Activated B cell treated with CpG ODN at 0.5 μM for 24 hours (primary cell): Measurements from ENCODE around the gene RPS26. TPM values are rescaled to one million over a fixed set of nuclear protein-coding genes. Genes with fewer than 3 reads are reported as not detected.
A peak's percentile ranks its signal among the peaks of the same experiment; 100 is the strongest.
"Not testable (repeated sequence)": the region's sequence is repeated elsewhere in the genome, so short reads cannot be mapped to it uniquely, and the experiment has no call there.

Experiments
- ATAC-seq: fragments of 200-7000 bp; cut with Tn5 transposase; one replicate; pipeline ENCODE4 v1.10.0; 2021; ENCODE audit warnings: low read depth, mild to moderate bottlenecking, moderate library complexity
- CTCF ChIA-PET: fragments of 350-600 bp; sonication (Branson Sonifier 250); formaldehyde crosslinking; loops from one replicate; lab custom pipeline; 2021; ENCODE audit warnings: antibody characterized with exemption; lab: Charles Lee
- POLR2A ChIA-PET: fragments of 350-600 bp; sonication (Branson Sonifier 250); formaldehyde crosslinking; loops from one replicate; lab custom pipeline; 2021; ENCODE audit warnings: antibody characterized with exemption; lab: Charles Lee
- DNase-seq: peaks from one replicate; pipeline ENCODE4 v3.0.0; 2022
- H3K27ac Mint-ChIP-seq: one replicate; pipeline ENCODE4 v1.8.0; 2020; ENCODE audit warnings: mixed read lengths
- H3K27me3 Mint-ChIP-seq: one replicate; pipeline ENCODE4 v1.8.0; 2021; ENCODE audit warnings: mixed read lengths
- H3K36me3 Mint-ChIP-seq: one replicate; pipeline ENCODE4 v1.8.0; 2021; ENCODE audit warnings: low read depth, mixed read lengths
- H3K4me1 Mint-ChIP-seq: one replicate; pipeline ENCODE4 v1.8.0; 2021; ENCODE audit warnings: mixed read lengths
- H3K4me3 Mint-ChIP-seq: one replicate; pipeline ENCODE4 v1.8.0; 2020; ENCODE audit warnings: mild to moderate bottlenecking, mixed read lengths
- H3K9me3 Mint-ChIP-seq: one replicate; pipeline ENCODE4 v1.8.0; 2020; ENCODE audit warnings: mixed read lengths
- intact Hi-C: fragments of 100-400 bp; cut with micrococcal nuclease; formaldehyde crosslinking; loops from one replicate; pipeline ENCODE4 v1.15.1; 2024
- total RNA-seq: library from RNA; stranded (reverse); gene quantifications from 2 replicates; pipeline ENCODE4 v1.2.3, GENCODE V29; 2022
- TF ChIP-seq, protein P1 (sequence below): fragments of 200-600 bp; IDR thresholded peaks from one replicate; pipeline ENCODE4 v1.8.0; 2022; ENCODE audit warnings: antibody characterized with exemption, mild to moderate bottlenecking

Gene RPS26
- total RNA-seq, 1 donor from 2014 or later, result 28.1 TPM

DNA sequence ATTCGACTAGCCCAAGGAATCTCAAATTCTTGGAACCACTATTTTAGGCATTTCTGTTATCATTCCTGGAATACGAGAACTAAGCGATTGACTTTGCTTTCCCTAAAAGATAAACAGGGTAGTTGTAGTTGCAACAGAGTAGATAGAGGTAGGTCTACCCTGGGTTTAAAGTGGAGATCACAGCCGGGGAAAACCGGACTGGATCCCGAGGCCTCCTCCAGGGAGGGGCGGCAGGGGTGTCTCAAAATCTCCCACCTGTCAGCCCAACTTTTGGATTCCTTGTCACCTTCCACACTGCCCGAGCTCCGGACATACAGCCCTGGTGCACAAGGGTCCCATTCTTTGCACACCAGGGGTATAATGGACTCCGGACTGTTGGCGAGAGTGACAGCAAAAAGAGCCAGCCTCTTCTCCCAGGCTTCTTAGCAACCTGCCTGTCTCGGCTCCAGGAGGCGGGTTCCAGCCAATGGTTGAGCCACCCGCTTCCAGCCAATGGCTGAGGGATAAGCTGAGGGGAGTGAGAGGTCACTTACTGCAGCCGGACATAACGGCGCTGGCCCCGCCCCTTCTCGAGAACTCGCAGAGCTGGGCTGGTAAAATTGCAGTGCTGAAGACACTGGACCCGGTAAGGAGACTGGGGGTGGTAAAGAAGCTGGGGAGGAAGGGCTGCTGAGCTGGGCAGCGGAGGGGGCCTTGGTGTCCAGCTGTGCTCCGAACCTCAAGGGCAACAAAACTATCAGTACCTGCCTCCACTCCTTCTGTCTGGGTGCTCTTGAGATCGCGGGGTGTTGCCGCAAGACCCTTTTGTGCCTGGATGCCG is 44.8 kb upstream of the RPS26 start, which contains the start of gene SUOX:
TSS of gene SUOX (plus strand) at position 562 of the 820 bp plus-strand sequence. CDS start 4,946 bp downstream, outside the sequence.
- CTCF ChIA-PET, result interaction anchor here (0.6 to 3.3 kb wide), 20 partner anchors 9 to 259 kb away, joined by 3 to 26 read pairs (median 4); partner anchors contain the start of genes PA2G4, RAB5B and SMARCC2

DNA sequence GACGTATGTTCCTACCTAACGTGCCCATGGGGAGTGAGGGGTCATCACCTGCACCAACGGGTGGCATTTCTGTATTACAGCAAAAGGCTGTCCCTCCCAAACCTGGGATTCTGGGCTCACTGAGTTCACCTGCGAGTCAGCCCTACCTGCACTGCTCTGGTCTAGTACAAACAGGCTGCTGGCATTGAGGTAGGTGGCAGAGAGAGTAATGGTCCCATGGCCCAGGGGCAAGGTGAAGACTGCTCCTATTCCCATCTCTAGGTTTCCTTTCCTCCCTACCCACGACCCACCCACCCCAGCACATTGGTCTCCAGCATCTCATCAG is 44.2 kb upstream of the RPS26 start:
- TF ChIP-seq, protein P1, sequence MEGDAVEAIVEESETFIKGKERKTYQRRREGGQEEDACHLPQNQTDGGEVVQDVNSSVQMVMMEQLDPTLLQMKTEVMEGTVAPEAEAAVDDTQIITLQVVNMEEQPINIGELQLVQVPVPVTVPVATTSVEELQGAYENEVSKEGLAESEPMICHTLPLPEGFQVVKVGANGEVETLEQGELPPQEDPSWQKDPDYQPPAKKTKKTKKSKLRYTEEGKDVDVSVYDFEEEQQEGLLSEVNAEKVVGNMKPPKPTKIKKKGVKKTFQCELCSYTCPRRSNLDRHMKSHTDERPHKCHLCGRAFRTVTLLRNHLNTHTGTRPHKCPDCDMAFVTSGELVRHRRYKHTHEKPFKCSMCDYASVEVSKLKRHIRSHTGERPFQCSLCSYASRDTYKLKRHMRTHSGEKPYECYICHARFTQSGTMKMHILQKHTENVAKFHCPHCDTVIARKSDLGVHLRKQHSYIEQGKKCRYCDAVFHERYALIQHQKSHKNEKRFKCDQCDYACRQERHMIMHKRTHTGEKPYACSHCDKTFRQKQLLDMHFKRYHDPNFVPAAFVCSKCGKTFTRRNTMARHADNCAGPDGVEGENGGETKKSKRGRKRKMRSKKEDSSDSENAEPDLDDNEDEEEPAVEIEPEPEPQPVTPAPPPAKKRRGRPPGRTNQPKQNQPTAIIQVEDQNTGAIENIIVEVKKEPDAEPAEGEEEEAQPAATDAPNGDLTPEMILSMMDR, result no peak
- no peaks in the 10 kb centered on the region for H3K9me3 Mint-ChIP-seq
- POLR2A ChIA-PET, result interaction anchor here (0.5 to 3.3 kb wide), 4 partner anchors 23 to 691 kb away, joined by 4 to 14 read pairs (median 4); partner anchors contain the start of genes DNAJC14, PTGES3 and RAB5B

More for the DNA sequence above, 44.8 kb upstream of the RPS26 start, which contains the start of gene SUOX:
- Mint-ChIP-seq H3K4me3 (peak within 1 kb of the TSS; percentile 78), H3K27me3 (no peaks in the 10 kb centered on the region), H3K36me3 (peaks cover 27% of the 10 kb centered on the region), H3K27ac (peak within 1 kb of the TSS; percentile 18), H3K9me3 (no peaks in the 10 kb centered on the region), H3K4me1 (peaks cover 21% of the 10 kb centered on the region)
- DNase-seq (no peak), ATAC-seq (peak; percentile 75)
- intact Hi-C loops, result loop anchor here (1.0 to 2.0 kb wide), 6 partner anchors 10 to 192 kb away; partner anchors contain the start of genes PA2G4, RPS26, SMARCC2 and ZC3H10
- TF ChIP-seq, protein P1, result no peak
- POLR2A ChIA-PET, result interaction anchor here (0.6 to 3.3 kb wide), 8 partner anchors 10 to 289 kb away, joined by 3 to 18 read pairs (median 8); partner anchors contain the start of genes DNAJC14, ITGA7, PA2G4 and RAB5B

DNA sequence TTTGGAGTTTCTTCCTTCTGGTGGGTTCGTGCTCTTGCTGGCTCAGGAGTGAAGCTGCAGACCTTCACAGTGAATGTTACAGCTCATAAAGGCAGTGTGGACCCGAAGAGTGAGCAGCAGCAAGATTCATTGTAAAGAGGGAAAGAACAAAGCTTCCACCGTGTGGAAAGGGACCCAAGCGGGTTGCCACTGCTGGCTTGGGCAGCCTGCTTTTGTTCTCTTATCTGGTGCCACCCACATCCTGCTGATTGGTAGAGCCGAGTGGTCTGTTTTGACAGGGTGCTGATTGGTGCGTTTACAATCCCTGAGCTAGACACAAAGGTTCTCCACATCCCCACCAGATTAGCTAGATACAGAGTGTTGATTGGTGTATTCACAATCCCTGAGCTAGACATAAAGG is 42.2 kb upstream of the RPS26 start:
- intact Hi-C loops, H3K9me3 Mint-ChIP-seq, H3K27ac Mint-ChIP-seq, ATAC-seq, POLR2A ChIA-PET, H3K27me3 Mint-ChIP-seq, DNase-seq, H3K4me3 Mint-ChIP-seq, H3K36me3 Mint-ChIP-seq: not testable (repeated sequence)
- peaks cover 21% of the 10 kb centered on the region for H3K4me1 Mint-ChIP-seq
- CTCF ChIA-PET, result interaction anchor here (0.8 to 1.3 kb wide), 2 partner anchors 25 to 30 kb away, joined by 3 read pairs; partner anchors contain the start of gene RAB5B

More for the DNA sequence above, 44.2 kb upstream of the RPS26 start:
- H3K27me3 Mint-ChIP-seq, result no peaks in the 10 kb centered on the region
- intact Hi-C loops, result loop anchor here (1.0 to 2.0 kb wide), 2 partner anchors 10 to 121 kb away; partner anchors contain the start of gene ZC3H10
- CTCF ChIA-PET, result interaction anchor here (0.6 to 3.3 kb wide), 7 partner anchors 8 to 259 kb away, joined by 3 to 19 read pairs (median 4); partner anchors contain the start of gene RAB5B
- DNase-seq (no peak), ATAC-seq (peak; percentile 22)
- peaks cover 21% of the 10 kb centered on the region for H3K4me1 Mint-ChIP-seq
- peak overlapping the region; percentile 78 for H3K4me3 Mint-ChIP-seq
- no peak overlapping the region for H3K27ac Mint-ChIP-seq
- peaks cover 21% of the 10 kb centered on the region for H3K36me3 Mint-ChIP-seq

DNA sequence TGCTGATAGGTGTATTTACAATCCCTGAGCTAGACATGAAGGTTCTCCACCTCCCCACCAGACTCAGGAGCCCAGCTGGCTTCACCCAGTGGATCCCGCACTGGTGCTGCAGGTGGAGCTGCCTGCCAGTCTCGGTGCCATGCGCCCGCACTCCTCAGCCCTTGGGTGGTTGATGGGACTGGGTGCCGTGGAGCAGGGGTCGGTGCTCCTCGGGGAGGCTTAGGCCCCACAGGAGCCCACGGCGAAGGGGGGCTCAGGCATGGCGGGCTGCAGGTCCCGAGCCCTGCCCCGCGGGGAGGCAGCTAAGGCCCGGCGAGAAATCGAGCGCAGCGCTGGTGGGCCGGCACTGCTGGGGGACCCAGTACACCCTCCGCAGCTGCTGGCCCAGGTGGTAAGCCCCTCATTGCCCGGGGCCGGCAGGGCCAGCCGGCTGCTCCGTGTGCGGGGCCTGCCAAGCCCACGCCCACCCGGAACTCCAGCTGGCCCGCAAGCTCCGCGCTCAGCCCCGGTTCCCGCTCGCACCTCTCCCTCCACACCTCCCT is 41.6 kb upstream of the RPS26 start:
- POLR2A ChIA-PET, intact Hi-C loops, ATAC-seq, H3K9me3 Mint-ChIP-seq, H3K27me3 Mint-ChIP-seq, H3K27ac Mint-ChIP-seq, H3K36me3 Mint-ChIP-seq, DNase-seq, H3K4me3 Mint-ChIP-seq: not testable (repeated sequence)
- CTCF ChIA-PET, result interaction anchor here (0.8 to 1.3 kb wide), 2 partner anchors 26 to 29 kb away, joined by 3 read pairs; partner anchors contain the start of gene RAB5B
- H3K4me1 Mint-ChIP-seq, result peaks cover 21% of the 10 kb centered on the region

DNA sequence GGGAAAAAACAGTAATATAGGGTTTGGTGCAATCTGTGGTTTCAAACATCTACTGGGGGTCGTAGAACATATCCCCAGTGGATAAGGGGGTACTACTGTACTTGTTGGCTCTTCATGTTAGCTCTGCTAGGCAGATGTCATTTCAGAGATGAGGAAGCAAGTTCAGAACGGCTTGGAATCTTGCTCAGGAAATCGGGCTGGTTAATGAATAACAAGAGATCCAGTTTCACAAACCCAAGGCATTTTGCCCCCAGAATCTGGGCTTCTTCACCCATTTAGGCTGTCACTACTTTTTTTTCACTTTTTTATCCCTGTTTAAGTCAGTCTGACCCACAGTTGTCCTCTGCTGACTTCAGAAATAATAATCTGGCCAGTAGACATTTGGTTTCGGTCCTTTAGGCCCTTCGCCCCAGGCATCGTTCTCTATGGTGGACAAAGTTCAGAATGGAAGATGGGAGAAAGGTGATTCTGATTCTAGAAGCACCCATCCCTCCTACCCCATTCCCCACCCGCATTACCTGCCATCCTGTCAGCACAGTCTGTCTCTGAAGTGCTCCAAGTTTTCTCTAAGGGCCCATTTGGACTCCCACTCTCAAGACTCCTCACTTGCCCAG is 40.1 kb upstream of the RPS26 start:
- H3K27me3 Mint-ChIP-seq, result no peaks in the 10 kb centered on the region
- TF ChIP-seq, protein P1, result no peak
- ChIA-PET CTCF (no interaction called here), POLR2A (interaction anchor here (0.7 kb wide), 1 partner anchor 173 kb away, joined by 4 read pairs; no protein-coding TSS in a partner anchor)
- ATAC-seq, result no peak
- no peak overlapping the region for H3K27ac Mint-ChIP-seq
- H3K36me3 Mint-ChIP-seq, result no peaks in the 10 kb centered on the region
- no peak overlapping the region for H3K4me3 Mint-ChIP-seq
- H3K9me3 Mint-ChIP-seq, result no peaks in the 10 kb centered on the region
- DNase-seq, result no peak
- intact Hi-C loops, result no loop called here
- H3K4me1 Mint-ChIP-seq, result peaks cover 14% of the 10 kb centered on the region

DNA sequence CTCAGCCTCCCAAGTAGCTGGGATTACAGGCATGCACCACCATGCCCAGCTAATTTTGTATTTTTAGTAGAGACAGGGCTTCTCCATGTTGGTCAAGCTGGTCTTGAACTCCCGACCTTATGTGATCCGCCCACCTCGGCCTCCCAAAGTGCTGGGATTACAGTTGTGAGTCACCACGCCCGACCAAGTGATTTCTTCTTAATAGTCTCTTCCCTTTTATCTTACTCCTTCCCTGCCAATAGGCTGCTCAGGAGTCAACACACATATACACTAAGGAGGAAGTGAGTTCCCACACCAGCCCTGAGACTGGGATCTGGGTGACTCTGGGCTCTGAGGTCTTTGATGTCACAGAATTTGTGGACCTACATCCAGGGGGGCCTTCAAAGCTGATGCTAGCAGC is 38.3 kb upstream of the RPS26 start:
- DNase-seq, H3K4me1 Mint-ChIP-seq, H3K27me3 Mint-ChIP-seq, intact Hi-C loops, H3K27ac Mint-ChIP-seq, H3K9me3 Mint-ChIP-seq, H3K4me3 Mint-ChIP-seq, ATAC-seq, CTCF ChIA-PET, H3K36me3 Mint-ChIP-seq: not testable (repeated sequence)
- POLR2A ChIA-PET, result interaction anchor here (0.7 kb wide), 1 partner anchor 18 kb away, joined by 7 read pairs; no protein-coding TSS in a partner anchor
